HG03095 (cell line): Measurements from ENCODE around the gene GPR153.

ENCODE experiments used
- ATAC-seq: cut with Tn5 transposase; IDR thresholded peaks from one replicate; pipeline ENCODE4 v1.9.1; 2021; ENCODE audit warnings: moderate library complexity; ENCODE audit not compliant: unreplicated experiment

The GPR153 gene

DNA sequence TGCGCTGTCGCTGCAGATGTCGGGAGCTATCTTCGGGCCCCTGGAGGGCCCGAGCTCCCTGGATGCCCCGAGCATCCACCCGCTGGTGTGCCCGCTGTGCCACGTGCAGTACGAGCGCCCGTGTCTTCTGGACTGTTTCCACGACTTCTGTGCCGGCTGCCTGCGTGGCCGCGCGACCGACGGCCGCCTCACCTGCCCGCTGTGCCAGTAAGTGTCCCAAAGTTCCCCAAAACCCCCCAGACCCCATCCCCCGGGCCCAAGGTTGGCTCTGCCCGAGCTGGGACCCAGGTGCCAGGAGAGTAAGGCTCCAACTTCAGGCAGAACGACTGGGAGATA lies 54.4 kb downstream of the GPR153 start:
- ATAC-seq, result no peak

DNA sequence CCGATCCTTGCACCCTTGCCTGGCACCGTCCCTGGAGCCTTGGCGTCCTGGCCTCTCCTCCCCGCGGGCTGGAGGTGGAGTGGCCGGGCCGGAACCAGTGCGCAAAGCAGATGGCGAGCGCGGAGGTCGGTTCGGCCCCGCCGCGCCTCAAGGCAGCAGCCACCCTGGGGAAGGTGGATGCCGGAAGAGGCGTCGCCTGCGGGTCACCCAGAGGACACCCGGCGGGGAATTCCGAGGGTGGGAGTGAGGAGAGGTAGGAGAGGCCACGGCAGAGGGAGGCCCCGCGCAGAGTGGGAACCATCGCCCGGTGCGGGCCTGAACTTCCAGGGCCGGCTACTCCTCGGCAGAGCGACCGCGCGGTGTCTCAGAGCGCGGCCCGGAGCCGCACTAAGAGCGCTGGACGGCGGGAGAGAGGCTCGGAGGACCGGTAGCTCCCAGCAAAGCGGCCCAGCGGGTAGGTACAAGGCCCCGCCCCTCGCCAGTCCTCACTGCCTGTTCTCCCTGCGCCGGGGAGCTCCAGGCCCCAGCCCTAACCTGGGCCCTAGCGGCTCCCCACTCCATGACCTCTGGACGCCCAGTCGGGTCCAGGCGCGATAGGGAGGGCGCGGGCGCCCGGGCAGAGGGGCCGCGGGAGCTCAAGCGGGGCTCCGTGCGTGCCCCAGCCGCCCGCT lies 54.9 kb downstream of the GPR153 start, which contains the start of gene RNF207:
TSS of gene RNF207 (plus strand) at position 271 of the 671 bp plus-strand sequence. CDS start 417 bp downstream, outside the sequence.
- ATAC-seq, result peak; percentile 44

DNA sequence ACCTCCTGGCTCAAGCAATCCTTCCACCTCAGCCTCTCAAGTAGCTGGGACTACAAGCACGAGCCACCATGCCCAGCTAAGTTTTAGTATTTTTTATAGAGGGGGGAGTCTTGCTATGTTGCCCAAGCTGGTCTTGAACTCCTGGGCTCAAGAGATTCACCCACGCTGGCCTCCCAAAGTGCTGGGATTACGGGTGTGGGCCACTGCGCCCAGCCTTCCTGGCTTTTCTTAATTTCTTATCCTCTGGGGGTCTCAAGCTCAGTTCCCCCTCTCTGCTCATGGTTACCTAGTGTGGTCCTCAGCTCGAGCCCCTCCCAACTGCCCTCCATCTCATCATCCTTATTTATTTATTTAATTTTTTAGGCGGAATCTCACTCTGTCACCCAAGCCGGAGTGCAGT lies 58.6 kb downstream of the GPR153 start:
- ATAC-seq, result no peak

DNA sequence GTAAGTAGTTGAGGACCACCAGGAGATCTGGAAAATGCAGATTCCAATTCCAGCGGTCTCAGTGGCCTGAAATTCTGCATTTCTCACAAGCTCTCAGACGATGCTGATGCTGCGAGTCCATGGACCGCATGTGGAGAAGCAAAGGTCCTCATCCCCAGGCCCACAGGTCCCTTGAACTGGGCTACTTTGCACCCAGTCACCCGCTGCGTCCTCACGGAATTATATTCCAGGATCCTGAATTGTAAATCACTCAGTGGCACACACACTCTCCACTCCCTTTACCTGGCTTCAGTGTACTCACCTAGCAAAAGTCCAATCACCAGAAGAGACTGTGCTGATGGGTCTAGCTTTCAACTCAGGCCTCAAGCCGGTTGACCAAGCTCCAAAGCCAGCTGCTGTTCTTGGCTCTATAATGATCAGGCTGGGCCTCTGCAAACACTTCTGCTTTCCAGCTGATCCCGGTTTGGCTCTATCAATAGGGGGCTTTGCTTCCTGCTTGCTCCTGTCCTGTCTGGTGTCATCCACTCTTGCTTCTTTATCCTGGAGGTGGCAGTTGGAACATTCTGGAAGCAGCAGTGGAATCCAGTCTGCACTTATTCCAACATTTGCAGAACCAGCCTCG lies 60.6 kb downstream of the GPR153 start:
- ATAC-seq, result no peak

DNA sequence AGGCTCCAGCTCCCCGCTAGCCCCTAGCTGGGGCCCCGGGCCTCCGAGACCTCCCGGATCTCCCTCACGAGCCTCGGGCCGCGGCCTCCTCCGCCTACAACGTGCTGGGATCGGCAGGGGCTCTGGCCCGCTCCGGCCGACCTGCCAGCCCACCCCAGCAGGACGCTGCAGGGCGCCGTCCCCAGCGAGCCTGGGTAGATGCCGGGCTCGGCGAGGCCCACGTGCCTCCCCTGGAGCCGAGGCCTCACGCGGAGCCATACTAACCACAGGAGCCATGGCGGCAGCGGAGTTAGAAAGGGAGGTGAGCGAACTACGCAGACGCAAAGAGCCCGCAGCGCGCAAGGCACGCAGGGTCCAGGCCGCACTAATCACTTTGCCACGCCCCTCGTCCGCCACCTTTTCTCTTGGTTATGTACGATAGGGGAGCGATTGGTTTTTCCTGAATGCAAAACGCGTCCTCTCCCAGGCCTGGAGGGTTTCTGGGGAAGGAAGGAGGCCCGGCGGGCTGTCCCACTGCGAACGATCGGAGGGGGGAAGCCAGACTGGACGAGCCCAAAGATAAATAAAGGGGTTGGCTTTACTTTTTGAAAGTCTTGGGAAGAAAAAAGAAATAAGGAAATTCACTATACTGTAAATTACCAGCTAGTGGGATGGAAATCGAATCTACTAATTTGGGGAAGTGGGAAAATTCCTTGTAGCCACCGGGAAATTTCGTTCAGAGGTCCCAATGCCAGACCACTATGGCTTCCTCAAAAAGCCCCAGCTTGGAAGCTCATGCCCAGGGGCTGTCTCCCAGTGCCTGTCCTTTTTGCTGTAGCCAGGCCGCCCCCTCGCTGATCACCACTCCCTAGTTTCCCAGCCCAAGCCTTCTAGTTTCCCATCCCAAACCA lies 61.4 kb downstream of the GPR153 start, which contains the start of gene RPL22:
TSS of gene RPL22 (minus strand) at position 298 of the 890 bp plus-strand sequence. CDS start at position 276, 22 bp downstream.
- peak; percentile 88 for ATAC-seq

DNA sequence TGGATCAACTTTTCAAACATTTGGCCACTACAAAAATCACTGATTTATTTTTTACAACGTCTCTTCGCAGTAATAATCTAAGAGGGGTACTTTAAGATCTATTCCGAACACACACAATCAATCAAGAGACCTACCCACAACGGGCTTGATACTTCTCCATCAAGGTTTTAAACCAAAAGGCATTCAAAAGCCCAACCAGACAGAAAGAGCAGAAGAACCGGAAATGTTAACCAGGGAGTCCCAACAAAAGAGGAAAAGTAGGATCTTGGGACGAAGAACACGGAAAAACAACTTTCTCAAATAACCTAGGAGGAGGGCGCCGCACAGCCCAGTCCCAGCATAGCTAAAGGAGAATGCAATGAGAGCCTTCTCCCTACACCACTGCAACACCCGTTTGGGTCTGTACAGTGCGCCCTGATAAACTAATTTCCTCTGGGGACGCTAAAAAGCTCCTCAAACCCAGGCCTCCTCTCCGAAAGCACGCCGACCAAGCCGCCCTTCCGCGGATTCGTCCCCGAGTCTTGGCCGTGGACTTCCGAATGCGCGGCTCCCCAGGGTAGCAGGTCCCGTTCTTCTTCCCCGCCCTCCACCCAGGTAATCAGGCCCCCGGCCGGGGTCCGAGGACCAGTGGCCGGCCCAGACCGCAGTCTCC lies 62.1 kb downstream of the GPR153 start:
- peak; percentile 5 for ATAC-seq

DNA sequence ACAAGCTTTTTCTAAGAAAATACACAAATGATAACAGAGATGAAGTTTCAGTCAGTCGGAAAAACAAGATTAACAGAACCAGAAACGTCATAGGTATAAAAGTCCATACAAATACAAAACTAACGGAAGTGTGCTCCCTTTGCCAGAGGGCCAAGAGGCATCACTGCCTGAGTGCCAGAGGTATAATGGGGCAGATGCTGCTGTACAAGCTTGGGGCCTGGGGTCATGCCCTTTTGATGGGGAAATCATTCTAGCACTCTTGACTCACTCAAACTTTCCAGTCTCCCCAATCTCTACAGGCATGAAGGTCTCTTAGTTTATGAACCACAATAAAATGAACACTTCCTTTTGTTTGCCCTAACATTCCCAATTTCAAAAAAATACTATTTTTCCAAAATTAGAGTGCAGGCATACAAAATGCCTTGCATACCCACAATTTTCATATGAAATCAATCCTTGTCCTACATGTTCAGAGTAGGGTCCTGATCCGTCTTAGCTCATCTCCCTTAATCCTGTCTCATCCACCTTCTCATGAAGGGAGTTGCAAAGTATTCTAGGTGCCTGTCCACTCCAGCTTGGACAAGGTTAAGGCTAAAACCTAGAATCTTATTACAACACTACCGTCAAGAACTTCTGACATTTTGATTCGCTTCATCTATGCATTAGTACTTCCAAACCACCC lies 63.0 kb downstream of the GPR153 start:
- ATAC-seq, result no peak
